ENCODE data around the gene CBR1. TPM values are rescaled to one million over a fixed set of nuclear protein-coding genes. Genes with fewer than 3 reads are reported as not detected.
"Not testable (repeated sequence)": the region's sequence is repeated elsewhere in the genome, so short reads cannot be mapped to it uniquely, and the experiment has no call there.

The CBR1 gene
- total and polyA plus RNA-seq, 5 donors from 2014 or later: 9.8 to 72.0 (median 60.5) TPM

DNA sequence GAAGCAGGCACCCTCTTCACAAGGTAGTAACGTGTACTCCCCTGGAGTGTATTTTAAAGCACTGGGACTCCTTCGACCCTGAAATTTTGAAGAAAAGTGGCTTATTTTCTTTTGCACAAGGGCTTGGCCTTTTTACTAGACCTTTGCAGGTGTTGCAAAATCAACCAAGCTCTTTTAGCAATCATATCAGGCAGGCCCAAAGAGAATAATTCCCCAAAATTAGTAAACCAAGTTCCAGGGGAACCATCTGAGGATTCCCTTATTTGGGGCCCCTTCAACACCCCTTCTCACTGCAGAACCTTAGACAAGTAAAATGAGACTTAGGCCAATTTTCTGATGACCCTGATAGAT lies 28.3 kb downstream of the CBR1 start:
- no peaks in the 10 kb centered on the region for H3K36me3 ChIP-seq (ENCODE audit: control insufficient read depth, insufficient read depth, low read length)
- no peaks in the 10 kb centered on the region for H3K4me1 ChIP-seq (ENCODE audit: control insufficient read depth, insufficient read depth, low read length, poor library complexity, severe bottlenecking)
- H3K27ac ChIP-seq (ENCODE audit: insufficient read depth, low read length, poor library complexity, severe bottlenecking): no peak overlapping the region
- no peaks in the 10 kb centered on the region for H3K36me3 Mint-ChIP-seq
- ATAC-seq (ENCODE audit: low read depth in 2 of 2) (no peak), DNase-seq (no peak)
- no peak overlapping the region for H3K4me3 ChIP-seq (ENCODE audit: low read depth, low read length)
- peaks cover 8% of the 10 kb centered on the region for H3K27me3 ChIP-seq (ENCODE audit: control insufficient read depth, insufficient read depth, low read length)
- H3K27ac Mint-ChIP-seq: no peak overlapping the region
- peaks cover 32% of the 10 kb centered on the region for H3K27me3 Mint-ChIP-seq
- H3K9me3 ChIP-seq (ENCODE audit: control insufficient read depth in 2 of 2, low read length in 2 of 2): peaks cover 11 to 12% of the 10 kb centered on the region in 2 experiments
- H3K4me1 Mint-ChIP-seq: no peaks in the 10 kb centered on the region
- no peak overlapping the region for H3K4me3 Mint-ChIP-seq
- peaks cover 0 to 9% (median 7%) of the 10 kb centered on the region in 7 donors for H3K9me3 Mint-ChIP-seq

DNA sequence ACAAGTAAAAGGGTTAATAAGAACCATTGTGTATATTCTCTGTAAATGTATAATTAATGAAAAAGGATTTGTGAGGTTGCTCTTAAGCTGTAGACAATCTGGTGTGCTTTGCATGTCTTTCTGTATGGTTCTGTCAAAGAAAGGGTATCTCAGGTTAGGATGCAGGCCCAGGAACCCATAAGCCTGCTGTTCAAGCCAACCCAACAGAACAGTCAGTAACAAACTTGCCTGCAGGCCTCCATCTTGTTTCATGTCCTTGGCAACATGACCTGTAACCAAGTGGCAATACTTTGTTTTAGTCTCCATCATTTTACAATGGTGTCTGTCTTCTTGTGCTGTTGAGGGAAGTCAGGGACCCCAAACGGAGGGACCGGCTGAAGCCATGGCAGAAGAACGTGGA lies 29.2 kb downstream of the CBR1 start:
- Histone ChIP-seq H3K9me3 (ENCODE audit: control insufficient read depth in 2 of 2, low read length in 2 of 2) (peaks cover 3% of the 10 kb centered on the region in 2 experiments), H3K4me3 (ENCODE audit: low read depth, low read length) (no peak overlapping the region), H3K27ac (ENCODE audit: insufficient read depth, low read length, poor library complexity, severe bottlenecking) (no peak overlapping the region), H3K4me1 (ENCODE audit: control insufficient read depth, insufficient read depth, low read length, poor library complexity, severe bottlenecking) (no peaks in the 10 kb centered on the region), H3K27me3 (ENCODE audit: control insufficient read depth, insufficient read depth, low read length) (peaks cover 10% of the 10 kb centered on the region), H3K36me3 (ENCODE audit: control insufficient read depth, insufficient read depth, low read length) (no peaks in the 10 kb centered on the region)
- Mint-ChIP-seq H3K9me3 (peaks cover 0 to 2% (median under 1%) of the 10 kb centered on the region in 7 donors), H3K36me3 (no peaks in the 10 kb centered on the region), H3K27ac (no peak overlapping the region), H3K4me1 (no peaks in the 10 kb centered on the region), H3K27me3 (peaks cover 40% of the 10 kb centered on the region), H3K4me3 (no peak overlapping the region)
- no peak for DNase-seq
- ATAC-seq (ENCODE audit: low read depth in 2 of 2): no peak

DNA sequence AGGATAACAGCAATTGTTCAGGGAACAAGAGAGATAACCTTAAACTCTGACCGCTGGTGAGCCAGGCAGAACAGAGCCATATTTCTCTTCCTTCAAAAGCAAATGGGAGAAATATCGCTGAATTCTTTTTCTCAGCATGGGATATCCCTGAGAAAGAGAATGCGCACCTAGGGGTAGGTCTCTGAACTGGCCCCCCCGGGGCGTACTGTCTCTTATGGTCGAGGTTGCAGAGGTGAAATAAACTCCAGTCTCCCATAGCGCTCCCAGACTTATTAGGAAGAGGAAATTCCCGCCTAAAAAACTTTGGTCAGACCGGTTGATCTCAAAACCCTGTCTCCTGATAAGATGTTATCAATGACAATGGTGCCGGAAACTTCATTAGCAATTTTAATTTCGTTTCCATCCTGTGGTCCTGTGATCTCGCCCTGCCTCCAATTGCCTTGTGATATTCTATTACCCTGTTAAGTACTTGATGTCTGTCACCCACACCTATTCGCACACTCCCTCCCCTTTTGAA lies 29.9 kb downstream of the CBR1 start:
- H3K27ac ChIP-seq (ENCODE audit: insufficient read depth, low read length, poor library complexity, severe bottlenecking); H3K4me1 Mint-ChIP-seq; H3K4me3 Mint-ChIP-seq; H3K9me3 Mint-ChIP-seq; DNase-seq; H3K27ac Mint-ChIP-seq; H3K4me1 ChIP-seq (ENCODE audit: control insufficient read depth, insufficient read depth, low read length, poor library complexity, severe bottlenecking); H3K27me3 ChIP-seq (ENCODE audit: control insufficient read depth, insufficient read depth, low read length); H3K36me3 ChIP-seq (ENCODE audit: control insufficient read depth, insufficient read depth, low read length); H3K4me3 ChIP-seq (ENCODE audit: low read depth, low read length); ATAC-seq (ENCODE audit: low read depth in 2 of 2); H3K9me3 ChIP-seq (ENCODE audit: control insufficient read depth in 2 of 2, low read length in 2 of 2); H3K36me3 Mint-ChIP-seq: not testable (repeated sequence)
- peaks cover 48% of the 10 kb centered on the region for H3K27me3 Mint-ChIP-seq

DNA sequence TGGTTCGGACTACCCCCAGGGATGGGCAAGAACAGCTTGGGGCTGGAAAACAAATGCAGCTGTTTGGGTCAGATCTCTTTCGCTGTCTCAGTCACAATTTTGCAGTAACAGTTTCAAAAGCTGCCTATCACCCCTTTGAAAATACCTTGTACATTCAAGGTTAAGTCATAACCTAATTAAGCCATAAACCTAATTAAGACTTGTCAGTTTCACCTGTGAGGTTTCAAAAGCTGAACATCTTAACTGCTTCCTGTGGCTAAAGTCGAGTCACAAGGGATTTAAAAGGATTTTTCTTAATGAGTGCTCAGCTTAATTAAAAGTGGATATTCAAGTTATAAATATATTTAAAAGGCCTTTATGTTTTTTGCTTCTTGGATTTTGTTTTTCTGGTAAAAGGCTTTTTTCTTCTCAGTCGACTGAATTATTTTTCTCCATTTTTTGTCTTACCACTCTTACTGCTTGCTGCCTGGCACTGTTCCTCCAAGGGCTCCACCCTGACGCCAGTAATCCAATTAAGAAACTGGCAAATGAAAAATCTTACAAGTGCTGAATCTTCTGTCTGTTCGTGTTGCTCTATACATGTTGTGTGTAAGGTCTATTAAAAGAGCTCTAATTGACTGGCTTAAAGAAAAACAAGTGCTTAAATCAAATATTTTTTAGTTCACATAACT lies 31.3 kb downstream of the CBR1 start:
- no peak overlapping the region for H3K27ac Mint-ChIP-seq
- ATAC-seq (ENCODE audit: low read depth in 2 of 2) (no peak), DNase-seq (no peak)
- Histone ChIP-seq H3K9me3 (ENCODE audit: control insufficient read depth in 2 of 2, low read length in 2 of 2) (no peaks in the 10 kb centered on the region), H3K27ac (ENCODE audit: insufficient read depth, low read length, poor library complexity, severe bottlenecking) (no peak overlapping the region), H3K4me3 (ENCODE audit: low read depth, low read length) (no peak overlapping the region), H3K4me1 (ENCODE audit: control insufficient read depth, insufficient read depth, low read length, poor library complexity, severe bottlenecking) (no peaks in the 10 kb centered on the region), H3K27me3 (ENCODE audit: control insufficient read depth, insufficient read depth, low read length) (peaks cover 18% of the 10 kb centered on the region), H3K36me3 (ENCODE audit: control insufficient read depth, insufficient read depth, low read length) (no peaks in the 10 kb centered on the region)
- H3K4me1 Mint-ChIP-seq: peaks cover 0 to 8% (median 0%) of the 10 kb centered on the region in 4 donors
- no peak overlapping the region for H3K4me3 Mint-ChIP-seq
- no peaks in the 10 kb centered on the region for H3K36me3 Mint-ChIP-seq
- H3K27me3 Mint-ChIP-seq: peaks cover 59% of the 10 kb centered on the region
- H3K9me3 Mint-ChIP-seq: no peaks in the 10 kb centered on the region

DNA sequence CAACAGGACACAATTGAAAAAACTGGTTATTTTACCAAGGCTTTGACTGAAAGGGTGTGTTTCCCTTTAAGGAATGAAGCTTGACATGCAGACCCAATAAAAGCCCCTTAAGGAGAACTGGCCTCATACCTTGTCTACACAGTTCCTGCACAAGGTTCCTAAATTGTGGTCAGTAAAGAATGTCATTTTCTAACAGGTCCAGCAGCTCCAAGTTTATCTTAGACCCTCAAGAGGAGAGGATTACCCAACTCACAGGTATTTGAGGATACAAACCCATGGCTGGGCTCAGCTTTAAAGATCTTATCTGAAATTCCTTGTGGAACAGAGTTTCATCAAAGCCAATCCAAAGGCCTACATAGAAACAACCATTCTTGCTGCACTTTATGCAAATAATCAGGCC lies 33.6 kb downstream of the CBR1 start:
- Mint-ChIP-seq H3K4me1 (peaks cover 0 to 8% (median 0%) of the 10 kb centered on the region in 4 donors), H3K4me3 (no peak overlapping the region), H3K27me3 (peaks cover 66% of the 10 kb centered on the region), H3K36me3 (no peaks in the 10 kb centered on the region), H3K27ac (no peak overlapping the region), H3K9me3 (no peaks in the 10 kb centered on the region)
- Histone ChIP-seq H3K4me1 (ENCODE audit: control insufficient read depth, insufficient read depth, low read length, poor library complexity, severe bottlenecking) (no peaks in the 10 kb centered on the region), H3K4me3 (ENCODE audit: low read depth, low read length) (no peak overlapping the region), H3K27me3 (ENCODE audit: control insufficient read depth, insufficient read depth, low read length) (peaks cover 23% of the 10 kb centered on the region), H3K36me3 (ENCODE audit: control insufficient read depth, insufficient read depth, low read length) (no peaks in the 10 kb centered on the region), H3K9me3 (ENCODE audit: control insufficient read depth in 2 of 2, low read length in 2 of 2) (no peaks in the 10 kb centered on the region), H3K27ac (ENCODE audit: insufficient read depth, low read length, poor library complexity, severe bottlenecking) (no peak overlapping the region)
- ATAC-seq (ENCODE audit: low read depth in 2 of 2): no peak
- no peak for DNase-seq

DNA sequence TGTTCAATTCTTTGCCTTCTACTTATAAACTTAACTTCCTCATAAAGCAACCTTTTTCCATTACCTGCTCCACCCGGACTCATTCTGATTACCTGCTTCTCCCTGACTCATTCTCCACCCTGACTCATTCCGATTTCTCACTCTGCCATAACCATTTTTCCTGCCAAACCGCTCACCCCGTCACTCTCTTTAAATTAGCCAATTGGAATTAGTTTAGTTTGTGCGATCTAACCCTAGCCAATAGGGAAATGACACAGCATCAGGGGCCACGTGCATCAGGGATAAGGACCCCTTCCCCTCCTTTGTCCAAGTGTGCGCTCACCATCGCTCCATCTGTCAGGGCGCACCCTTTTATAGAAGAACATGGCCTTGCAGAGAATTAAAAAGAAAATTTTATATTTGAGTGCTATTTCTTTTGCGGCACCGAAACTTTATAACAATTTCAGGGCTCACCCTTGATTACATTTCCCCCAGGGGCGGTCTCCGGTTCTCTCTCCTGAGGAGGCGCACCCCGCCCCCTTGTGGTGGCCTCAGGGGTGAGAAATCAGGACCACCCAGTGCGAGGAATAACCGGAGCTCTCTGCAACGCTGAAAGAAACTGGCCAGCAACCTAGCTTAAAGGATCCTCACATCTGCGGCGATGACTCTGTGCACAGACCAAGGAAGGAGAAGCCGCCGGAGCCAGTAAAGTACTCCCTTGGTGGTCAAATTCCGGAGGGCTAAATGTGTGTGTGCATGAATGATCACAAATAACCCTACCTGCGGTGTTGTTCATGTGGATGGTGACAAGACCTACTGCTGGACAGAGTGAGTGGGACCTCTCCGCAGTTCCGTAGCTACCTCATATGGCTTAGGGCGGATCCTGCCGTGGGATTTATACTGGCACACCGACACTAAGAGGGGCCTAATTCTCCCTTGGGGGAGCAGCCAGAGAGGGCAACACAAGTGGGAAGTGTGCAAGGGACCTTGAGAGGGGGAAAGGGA lies 34.8 kb downstream of the CBR1 start:
- Mint-ChIP-seq H3K9me3 (no peaks in the 10 kb centered on the region), H3K36me3 (no peaks in the 10 kb centered on the region), H3K4me1 (peaks cover 0 to 8% (median 0%) of the 10 kb centered on the region in 4 donors), H3K4me3 (no peak overlapping the region), H3K27me3 (peaks cover 77% of the 10 kb centered on the region), H3K27ac (peak overlapping the region in 1 of 3 donors; percentile 32)
- H3K4me1 ChIP-seq (ENCODE audit: control insufficient read depth, insufficient read depth, low read length, poor library complexity, severe bottlenecking): no peaks in the 10 kb centered on the region
- peaks cover 23% of the 10 kb centered on the region for H3K27me3 ChIP-seq (ENCODE audit: control insufficient read depth, insufficient read depth, low read length)
- no peaks in the 10 kb centered on the region for H3K36me3 ChIP-seq (ENCODE audit: control insufficient read depth, insufficient read depth, low read length)
- no peaks in the 10 kb centered on the region for H3K9me3 ChIP-seq (ENCODE audit: control insufficient read depth in 2 of 2, low read length in 2 of 2)
- H3K4me3 ChIP-seq (ENCODE audit: low read depth, low read length): no peak overlapping the region
- ATAC-seq (ENCODE audit: low read depth in 2 of 2) (peak in 1 of 2 donors; percentile 48), DNase-seq (peak; percentile 24 to 53 (median 42))
- H3K27ac ChIP-seq (ENCODE audit: insufficient read depth, low read length, poor library complexity, severe bottlenecking): no peak overlapping the region

DNA sequence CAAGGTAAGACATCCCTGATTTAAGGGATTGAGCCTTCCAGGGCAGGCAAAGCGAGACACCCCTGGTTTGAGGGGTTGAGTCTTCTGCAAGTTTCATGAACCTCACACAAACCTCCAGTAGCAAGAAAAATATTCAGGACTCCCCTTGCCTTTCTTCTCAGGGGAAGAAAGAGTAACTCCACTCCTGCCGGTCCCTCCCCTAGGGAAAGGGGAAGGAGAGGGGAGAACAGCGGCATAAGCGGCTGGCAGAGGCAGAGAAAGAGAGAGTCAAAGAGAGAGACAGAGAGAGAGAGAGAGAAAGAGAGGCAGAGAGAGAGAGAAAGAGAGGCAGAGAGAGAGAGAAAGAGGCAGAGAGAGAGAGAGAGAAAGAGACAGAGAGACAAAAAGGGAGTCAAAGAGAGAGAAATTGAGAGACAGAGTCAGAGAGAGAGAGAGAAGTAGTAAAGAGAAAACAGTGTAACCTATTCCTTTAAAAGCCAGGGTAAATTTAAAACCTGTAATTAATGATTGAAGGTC lies 35.6 kb downstream of the CBR1 start:
- no peak overlapping the region for H3K27ac ChIP-seq (ENCODE audit: insufficient read depth, low read length, poor library complexity, severe bottlenecking)
- no peaks in the 10 kb centered on the region for H3K4me1 ChIP-seq (ENCODE audit: control insufficient read depth, insufficient read depth, low read length, poor library complexity, severe bottlenecking)
- peaks cover 23% of the 10 kb centered on the region for H3K27me3 ChIP-seq (ENCODE audit: control insufficient read depth, insufficient read depth, low read length)
- ATAC-seq (ENCODE audit: low read depth in 2 of 2) (no peak), DNase-seq (no peak)
- H3K36me3 ChIP-seq (ENCODE audit: control insufficient read depth, insufficient read depth, low read length): no peaks in the 10 kb centered on the region
- Mint-ChIP-seq H3K4me1 (peaks cover 0 to 8% (median 0%) of the 10 kb centered on the region in 4 donors), H3K9me3 (no peaks in the 10 kb centered on the region), H3K36me3 (no peaks in the 10 kb centered on the region), H3K27me3 (peaks cover 76% of the 10 kb centered on the region), H3K4me3 (no peak overlapping the region), H3K27ac (no peak overlapping the region)
- no peaks in the 10 kb centered on the region for H3K9me3 ChIP-seq (ENCODE audit: control insufficient read depth in 2 of 2, low read length in 2 of 2)
- H3K4me3 ChIP-seq (ENCODE audit: low read depth, low read length): no peak overlapping the region
